HG03457 (cell line): ENCODE measurements around the gene SYP.
"Not testable (repeated sequence)": the region's sequence is repeated elsewhere in the genome, so short reads cannot be mapped to it uniquely, and the experiment has no call there.

Experiments used
- ATAC-seq: cut with Tn5 transposase; IDR thresholded peaks from one replicate; pipeline ENCODE4 v1.9.1; 2021; ENCODE audit warnings: moderate number of reproducible peaks; ENCODE audit not compliant: unreplicated experiment

SYP gene

DNA sequence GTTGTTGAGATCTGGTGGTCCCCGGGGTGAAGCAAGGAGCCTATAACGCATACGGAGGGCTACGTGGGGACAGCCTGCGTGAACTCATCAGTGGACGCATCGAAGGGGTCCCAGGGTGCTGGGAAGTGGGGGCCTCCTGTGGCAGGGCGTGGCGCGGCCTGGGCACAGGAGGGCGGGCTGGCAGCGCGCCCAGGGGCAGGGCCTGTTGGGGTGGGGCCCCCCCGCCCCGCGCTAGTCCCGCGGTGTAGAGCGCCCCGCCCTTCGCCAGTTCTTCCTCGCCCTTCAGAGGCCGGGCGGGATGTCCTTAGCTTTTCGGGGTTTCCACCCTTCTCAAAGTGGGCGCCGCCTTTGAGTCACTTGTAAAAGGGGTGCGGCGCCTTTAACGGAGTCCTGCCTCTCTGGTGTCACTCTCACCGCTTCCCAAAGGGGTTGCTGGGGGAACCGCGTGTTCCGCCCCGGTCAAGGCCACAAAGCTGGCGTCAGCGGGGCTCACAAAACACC lies 27.7 kb downstream of the SYP start:
- ATAC-seq: peak; percentile 61

DNA sequence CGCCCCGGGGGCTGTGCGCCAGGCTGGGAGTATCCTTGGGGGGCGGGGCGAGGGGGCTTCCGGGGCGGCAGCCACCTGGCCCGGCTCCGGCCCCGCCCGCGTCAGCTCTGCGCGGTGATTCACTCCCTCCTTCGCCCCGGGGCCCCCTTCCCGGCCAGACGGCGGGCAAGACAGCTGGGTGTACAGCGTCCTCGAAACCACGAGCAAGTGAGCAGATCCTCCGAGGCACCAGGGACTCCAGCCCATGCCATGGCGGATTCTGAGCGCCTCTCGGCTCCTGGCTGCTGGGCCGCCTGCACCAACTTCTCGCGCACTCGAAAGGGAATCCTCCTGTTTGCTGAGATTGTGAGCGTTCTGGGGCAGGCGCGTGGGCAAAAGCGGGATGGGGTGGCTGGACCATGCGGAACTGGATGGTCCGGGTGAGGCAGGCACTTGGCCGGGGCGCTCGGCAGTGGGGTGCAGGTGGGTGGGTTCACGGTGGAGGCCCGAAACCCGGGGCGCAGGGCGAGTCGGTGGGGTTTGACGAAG lies 28.2 kb downstream of the SYP start, which contains the start of gene PLP2:
Gene PLP2 (plus strand): TSS at position 147 of the 528 bp plus-strand sequence. CDS start 103 bp downstream, at position 250.
- no peak for ATAC-seq

DNA sequence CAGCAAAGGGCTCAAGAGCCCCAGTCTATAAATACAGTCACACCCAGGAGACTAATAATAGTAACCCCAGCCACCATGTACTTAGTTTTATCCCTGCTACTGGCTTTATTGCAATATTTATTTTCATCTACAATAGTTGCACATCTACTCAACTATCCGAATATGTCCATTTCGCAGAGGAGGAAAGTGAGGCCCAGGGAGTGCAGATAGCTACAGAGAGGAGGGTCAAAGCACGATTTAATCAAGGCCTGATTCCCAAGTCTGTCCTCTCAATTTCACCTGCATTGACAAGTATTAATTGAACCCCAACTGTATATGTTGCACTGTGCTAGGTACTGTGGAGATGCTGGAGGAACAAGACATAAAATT lies 32.3 kb downstream of the SYP start:
- ATAC-seq: no peak

DNA sequence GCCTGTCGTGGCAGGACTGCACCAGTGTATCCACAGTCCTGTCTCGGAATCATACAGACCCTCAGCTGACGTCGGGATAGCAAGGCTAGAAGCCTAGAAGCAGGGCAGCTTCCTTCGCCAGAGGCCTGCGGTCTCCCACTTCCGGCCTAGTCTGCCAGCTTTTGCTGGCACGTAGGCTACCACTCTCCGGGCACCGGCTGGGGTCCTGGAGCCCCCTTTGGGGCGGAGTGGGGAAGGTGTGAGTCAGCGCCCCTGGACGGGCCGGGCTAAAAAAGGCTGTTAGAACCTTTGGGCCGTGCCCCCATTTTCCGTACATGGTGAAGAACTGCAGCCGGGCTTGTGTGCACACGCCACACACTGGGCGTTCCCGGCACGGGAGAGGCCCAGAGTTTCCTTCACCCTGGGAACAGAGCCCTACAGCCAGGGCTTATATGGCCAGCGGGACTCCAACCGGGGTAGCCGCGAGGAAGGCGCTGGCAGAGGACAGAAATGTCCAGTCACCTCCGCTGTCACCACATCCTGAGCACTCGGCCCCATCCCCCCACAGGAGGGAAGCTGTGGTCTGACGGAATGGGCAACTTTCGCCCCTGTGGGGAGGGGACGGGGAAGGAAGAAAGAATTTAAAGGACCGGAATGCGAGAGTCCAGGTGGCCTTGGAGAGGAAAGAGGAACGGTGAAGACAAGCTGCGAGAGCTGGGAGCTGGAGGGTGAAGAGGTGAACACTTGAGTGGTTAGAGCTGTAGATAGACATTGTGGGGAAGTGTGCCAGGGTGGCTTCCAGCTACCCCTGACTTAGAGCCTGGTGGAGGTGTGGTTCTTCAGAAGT lies 32.9 kb downstream of the SYP start:
- peak; percentile 23 for ATAC-seq

DNA sequence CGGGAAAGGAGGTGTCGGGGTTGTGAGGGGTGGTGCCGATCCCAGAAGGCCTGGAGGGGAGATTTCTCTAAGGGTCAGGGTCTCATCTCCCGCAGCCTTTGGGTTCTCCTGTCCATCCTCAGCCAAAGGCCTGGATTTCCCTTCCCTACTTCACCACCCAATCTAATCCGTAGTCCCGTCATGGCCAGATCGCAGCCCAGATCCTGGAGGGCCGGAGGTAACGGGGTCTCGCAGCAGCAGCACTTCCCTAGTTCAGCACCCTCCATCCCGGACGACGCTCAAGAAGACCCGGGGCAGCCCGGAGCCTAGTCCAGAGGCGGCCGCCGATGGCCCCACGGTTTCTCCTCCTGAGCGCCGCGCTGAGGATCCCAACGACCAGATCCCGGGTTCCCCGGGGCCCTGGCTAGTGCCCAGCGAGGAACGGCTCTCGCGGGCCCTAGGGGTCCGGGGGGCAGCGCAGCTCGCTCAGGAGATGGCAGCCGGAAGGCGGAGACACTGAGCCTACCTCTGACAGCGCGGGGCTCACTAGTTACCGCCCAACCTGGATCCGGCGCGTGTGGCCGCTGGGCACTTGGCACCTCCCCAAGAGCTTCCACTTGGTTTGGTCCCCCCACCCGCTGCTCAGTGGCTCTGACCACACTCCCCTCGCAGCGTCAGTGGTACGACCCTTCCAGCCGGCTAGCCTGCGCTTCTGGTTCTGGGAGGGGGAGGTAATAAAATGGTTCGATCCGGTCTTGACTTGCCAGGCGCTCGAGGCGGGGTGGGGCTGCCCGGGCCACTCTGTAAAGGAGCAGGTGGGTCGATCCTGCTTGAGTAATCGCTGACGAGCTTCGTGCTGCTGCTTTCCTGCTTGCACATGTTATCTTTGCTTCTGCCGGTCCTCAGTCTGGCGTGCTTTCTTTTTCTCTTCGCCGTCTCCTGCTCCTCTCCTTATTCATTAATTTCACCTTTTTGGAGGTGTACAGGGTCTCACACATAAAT lies 33.8 kb downstream of the SYP start:
- peak; percentile 39 for ATAC-seq

DNA sequence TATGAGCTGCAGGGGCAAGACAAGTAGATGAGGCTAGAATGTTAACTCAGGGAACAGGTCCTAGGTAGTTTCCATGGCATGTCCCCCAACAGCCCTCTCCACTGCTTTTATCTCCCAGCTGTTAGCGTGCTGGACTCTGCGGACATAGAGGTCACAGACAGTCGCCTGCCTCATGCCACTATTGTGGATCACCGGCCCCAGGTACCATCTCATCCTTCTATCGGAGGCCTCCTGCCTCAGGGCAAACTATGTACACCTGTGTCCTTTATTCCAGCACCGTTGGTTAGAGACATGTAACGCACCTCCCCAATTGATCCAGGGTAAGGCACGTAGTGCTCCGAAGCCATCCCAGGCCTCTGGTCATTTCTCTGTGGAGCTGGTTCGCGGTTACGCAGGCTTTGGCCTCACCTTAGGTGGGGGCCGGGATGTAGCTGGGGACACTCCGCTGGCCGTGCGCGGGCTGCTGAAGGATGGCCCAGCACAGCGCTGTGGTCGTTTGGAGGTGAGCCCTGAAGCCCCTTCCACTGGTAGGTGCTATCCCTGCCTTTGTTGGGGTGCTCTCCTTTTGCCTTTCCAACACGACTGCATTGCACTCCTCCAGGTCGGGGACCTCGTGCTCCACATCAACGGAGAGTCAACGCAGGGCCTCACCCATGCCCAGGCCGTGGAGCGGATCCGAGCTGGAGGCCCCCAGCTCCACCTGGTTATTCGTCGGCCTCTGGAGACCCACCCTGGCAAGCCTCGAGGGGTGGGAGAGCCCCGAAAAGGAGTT lies 35.2 kb downstream of the SYP start:
- no peak for ATAC-seq

DNA sequence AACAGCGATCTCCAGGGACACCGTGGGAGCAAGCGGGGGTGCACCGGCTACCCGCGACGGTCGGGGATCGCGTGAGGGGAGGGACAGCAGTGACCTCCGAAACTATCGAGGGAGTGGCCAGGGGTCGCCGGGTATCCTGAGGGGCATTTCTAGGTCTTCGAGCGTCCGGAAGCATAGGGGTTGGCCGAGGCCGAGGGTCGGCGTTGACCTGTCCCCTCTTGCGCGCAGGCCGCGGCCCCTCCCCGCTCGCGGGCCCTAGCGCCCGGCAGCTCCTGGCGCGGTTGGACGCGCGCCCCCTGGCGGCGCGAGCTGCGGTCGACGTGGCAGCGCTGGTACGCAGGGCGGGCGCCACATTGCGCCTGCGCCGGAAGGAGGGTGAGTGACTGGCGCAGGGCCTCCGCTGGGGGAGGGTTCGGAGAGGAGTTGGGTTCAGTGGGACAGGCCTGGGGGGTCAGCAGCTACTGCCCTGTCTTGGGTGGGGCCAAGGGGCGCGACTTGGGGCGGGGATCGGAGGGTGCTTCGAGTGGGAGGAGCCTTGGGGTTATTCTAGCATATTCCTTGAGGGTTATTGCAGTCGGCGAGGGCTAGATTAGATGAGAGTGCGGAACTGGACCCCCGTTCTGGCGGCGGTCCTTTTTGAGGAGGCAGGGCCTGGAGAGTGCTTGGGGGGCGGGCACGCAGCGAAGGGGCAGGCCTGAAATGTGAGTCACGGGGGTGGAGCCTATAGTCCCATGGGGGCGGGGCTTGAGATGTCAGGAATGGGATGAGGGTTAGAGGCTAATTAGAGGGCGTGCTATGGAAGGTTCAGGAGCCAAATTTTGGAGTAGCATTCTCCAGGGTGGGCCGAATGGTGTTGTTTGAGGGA lies 36.2 kb downstream of the SYP start:
- no peak for ATAC-seq

DNA sequence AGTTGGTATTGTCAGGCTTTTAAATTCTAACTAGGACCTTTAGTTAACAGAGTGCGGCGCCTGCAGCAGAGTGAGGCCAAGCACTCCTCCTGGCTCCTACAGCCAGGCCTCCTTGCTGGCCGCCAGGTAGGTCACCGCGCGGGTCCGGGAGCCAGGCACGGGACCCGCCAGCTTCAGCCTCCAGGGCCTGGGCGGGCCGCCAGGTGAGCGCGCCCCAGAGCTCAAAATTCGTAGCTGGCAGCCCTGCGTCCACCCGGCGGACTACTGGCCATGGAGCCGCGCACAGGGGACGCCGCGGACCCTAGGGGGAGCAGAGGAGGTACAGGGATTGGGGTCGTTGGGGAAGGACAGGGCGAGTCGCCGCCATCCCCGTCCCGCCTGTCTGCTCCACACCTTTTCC lies 37.4 kb downstream of the SYP start, which contains the start of gene MAGIX:
Gene MAGIX (plus strand): TSS at position 139 of the 400 bp plus-strand sequence. CDS start 132 bp downstream, at position 271.
- ATAC-seq: no peak

DNA sequence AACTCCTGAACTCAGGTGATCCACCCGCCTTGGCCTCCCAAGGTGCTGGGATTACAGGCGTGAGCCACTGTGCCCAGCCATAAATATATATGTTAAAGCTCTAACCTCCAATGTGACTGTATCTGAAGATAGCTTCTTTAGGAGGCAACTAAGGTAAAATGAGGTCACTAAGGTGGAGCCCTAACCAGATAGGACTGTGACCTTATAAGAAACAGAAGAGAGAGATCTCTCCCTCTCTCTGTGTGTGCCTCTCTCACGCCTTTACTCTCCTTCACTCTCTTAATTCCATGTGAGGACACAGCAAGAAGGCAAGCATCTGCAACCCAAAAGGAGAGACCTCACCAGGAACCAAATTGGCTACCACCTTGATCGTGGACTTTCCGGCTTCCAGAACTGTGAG lies 38.4 kb downstream of the SYP start:
- no peak for ATAC-seq

DNA sequence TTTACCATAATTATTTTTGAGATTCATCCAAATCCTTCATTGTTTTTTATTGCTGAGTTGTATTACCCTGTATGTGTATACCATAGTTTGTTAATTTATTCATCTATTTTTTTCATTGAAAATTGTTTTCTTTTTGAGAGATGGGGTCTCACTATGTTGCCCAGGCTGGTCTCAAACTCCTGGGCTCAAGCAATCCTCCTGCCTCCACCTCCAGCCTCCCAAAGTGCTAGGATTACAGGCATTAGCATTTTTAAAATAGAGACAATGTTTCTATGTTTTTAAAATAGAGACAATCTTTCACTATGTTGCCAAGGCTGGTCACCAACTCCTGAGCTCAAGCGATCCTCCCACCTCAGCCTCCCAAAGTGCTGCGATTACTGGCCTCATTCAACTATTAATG lies 39.1 kb downstream of the SYP start:
- no peak for ATAC-seq

DNA sequence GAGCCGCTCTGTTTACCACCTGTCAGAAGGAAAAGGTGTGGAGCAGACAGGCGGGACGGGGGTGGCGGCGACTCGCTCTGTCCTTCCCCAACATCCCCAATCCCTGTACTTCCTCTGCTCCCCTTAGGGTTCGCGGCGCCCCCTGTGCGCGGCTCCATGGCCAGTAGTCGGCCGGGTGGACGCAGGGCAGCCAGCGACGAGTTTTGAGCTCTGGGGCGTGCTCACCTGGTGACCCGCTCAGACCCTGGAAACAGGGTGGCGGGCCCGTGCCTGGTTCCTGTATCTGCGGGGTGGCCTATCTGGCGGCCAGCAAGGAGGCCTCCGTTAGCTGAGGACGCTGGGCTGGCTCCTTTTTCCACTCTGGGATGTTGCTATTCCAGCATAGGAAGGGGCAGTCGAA lies 42.8 kb downstream of the SYP start:
- no peak for ATAC-seq

DNA sequence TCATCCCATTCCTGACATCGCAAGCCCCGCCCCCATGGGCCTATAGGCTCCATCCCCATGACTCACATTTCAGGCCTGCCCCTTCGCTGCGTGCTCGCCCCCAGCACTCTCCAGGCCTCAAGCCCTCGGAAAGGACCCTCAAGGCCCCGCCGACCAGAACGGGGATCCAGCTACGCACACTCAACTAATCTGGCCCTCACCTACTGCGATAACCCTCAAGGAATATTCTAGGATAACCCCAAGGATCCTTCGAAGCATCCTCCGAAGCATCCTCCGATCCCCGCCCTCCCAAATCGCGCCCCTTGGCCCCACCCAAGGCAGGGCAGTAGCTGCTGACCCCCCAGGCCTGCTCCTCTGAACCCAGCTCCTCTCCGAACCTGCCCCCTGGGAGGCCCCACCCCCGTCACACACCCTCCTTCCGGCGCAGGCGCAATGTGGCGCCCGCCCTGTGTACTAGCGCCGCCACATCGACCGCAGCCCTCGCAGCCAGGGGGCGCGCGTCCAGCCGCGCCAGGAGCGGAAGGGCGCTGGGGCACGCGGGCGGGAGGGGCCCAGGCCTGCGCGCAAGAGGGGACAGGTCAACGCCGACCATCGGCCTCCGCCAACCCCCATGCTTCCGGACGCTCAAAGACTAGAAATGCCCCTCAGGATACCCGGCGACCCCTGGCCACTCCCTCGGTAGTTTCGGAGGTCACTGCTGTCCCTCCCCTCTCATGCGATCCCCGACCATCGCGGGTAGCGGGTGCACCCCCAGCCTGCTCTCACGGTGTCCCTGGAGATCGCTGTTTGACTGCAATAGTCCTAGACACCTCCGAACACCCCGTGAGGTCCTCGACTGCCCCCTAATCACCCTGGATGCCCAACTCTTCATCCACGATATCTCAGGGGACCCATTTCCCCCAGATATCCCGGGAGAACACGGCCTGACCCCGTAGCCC lies 43.8 kb downstream of the SYP start:
- ATAC-seq: peak; percentile 66

DNA sequence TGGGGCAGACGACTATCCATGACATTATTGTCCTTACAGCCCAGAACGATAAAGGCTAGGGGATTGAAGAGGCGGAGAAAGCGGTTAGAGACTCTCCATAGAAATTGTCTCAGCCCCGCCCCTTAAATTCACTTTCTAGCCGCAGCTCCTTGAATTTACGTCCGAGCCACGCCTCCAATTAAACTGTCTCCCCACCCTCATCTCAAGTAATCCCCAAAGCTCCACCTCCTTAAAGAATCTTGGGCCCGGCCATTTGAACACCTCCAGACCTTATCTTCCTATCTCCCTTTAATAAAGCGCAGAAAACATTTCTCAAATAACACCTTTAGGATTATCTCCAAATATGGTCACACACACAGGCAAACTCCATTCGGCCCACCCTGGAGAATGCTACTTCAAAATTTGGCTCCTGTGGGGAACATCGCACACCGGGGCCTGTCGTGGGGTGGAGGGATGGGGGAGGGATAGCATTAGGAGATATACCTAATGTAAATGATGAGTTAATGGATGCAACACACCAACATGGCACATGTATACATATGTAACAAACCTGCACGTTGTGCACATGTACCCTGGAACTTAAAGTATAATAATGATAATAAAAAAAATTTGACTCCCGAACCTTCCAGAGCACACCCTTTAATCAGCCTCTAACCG lies 44.6 kb downstream of the SYP start:
- no peak for ATAC-seq

DNA sequence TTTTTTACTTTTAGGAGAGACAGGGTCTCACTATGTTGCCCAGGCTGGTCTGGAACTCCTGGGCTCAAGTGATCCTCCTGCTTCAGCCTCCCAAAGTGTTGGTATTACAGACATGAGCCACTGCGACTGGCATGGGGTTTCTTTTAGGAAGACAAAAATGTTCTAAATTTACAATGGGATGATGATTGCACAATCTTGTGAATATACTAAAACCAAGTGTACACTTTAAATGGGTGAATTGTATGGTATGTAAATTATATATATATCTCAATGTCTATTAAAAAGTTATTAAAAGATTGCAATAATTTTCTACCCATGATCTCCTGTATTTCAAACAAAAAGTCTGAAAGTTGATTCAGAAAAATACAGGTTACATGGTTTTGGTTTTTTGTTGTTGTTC lies 46.5 kb downstream of the SYP start:
- ATAC-seq: no peak

DNA sequence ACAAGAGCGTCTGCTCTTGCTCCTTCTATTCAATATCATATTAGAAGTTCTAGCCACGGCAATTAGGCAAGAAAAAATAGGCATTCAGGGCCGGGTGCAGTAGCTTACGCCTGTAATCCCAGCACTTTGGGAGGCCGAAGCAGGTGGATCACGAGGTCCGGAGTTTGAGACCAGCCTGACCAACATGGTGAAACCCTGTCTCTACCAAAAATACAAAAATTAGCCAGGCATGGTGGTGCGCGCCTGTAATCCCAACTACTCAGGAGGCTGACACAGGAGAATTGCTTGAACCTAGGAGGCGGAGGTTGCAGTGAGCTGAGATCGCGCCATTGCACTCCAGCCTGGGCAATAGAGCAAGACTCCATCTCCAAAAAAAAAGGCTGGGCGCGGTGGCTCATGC lies 50.7 kb downstream of the SYP start:
- ATAC-seq: not testable (repeated sequence)

DNA sequence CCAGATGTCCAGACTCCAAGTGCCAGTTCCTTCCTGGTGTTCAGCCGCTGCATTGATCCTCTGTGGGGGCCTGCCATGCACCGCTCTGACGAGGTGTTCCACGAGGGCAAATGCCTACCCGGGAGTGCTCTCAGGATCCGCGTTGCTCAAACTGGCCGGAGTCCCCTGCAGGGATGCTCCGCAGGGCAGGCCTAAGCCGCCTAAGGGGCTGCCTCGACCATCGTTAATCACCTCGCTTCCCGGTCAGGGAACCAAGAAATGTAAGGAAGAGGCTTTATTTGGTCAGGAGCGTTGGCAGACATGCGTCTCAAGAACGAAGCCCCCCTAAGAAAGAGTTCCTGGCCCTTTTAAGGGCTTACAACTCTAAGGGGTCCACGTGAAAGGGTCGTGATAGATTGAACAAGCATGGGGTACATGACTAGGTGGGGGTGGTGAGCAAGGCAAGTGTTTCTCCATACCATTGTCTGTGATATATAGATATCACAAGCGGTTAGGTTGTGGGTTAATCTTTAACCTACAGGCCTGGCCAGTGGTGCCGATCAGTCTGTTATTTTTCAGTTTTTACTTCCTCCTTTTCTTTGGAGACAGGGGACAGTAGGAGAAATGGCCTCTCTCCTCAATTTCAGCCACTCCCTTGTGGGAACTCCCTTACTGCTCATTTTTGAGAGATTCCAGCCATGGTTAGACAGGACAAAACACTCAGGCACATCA lies 51.4 kb downstream of the SYP start:
- not testable (repeated sequence) for ATAC-seq

DNA sequence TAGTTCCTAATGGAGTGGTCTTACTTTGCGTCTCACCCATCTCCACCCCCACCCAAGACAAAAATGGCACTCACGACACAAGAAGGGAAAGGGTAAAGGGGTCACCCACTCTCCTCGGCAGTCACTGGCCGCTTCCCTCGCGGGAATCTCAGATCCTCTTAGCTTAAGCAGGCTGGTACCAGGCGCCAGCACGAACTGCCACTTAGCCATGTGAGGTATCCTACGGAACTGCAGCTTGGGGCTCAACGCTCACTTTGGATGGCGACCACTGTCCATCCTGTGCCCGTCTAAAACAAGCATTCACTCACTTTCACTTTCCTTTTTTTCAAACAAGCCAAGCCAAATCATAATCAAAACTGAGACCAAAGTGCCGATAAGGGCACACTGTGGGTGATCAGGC lies 52.1 kb downstream of the SYP start:
- no peak for ATAC-seq
